NCI-H510A treated with DMSO at 0.1 percent for 48 hours (cell line): ENCODE measurements around the gene MAGI2.

Experiments used
- DNase-seq: peaks from one replicate; lab custom pipeline; 2025; lab: John Stamatoyannopoulos, UW

Gene MAGI2

GRCh38 chr7:78223598-78223997 lies 1229.9 kb downstream of the MAGI2 start:
- no peak for DNase-seq

GRCh38 chr7:78222001-78222751 lies 1231.3 kb downstream of the MAGI2 start:
- no peak for DNase-seq

GRCh38 chr7:78220754-78221153 lies 1232.7 kb downstream of the MAGI2 start:
- DNase-seq = no peak

- DNase-seq = no peak
Measured at GRCh38 chr7:78218876-78219275, 1234.6 kb downstream of the MAGI2 start.

GRCh38 chr7:78218051-78218450 lies 1235.4 kb downstream of the MAGI2 start:
- no peak for DNase-seq

- no peak for DNase-seq
Measured at GRCh38 chr7:78215199-78215598, 1238.3 kb downstream of the MAGI2 start.

- no peak for DNase-seq
Measured at GRCh38 chr7:78213402-78213801, 1240.1 kb downstream of the MAGI2 start.

- no peak for DNase-seq
Measured at GRCh38 chr7:78212476-78213060, 1240.9 kb downstream of the MAGI2 start.

- DNase-seq = no peak
Measured at GRCh38 chr7:78207269-78207668, 1246.2 kb downstream of the MAGI2 start.

- DNase-seq = no peak
Measured at GRCh38 chr7:78206769-78207168, 1246.7 kb downstream of the MAGI2 start.

GRCh38 chr7:78203042-78203720 lies 1250.3 kb downstream of the MAGI2 start:
- DNase-seq = no peak

- no peak for DNase-seq
Measured at GRCh38 chr7:78198756-78199155, 1254.7 kb downstream of the MAGI2 start.

- DNase-seq = no peak
Measured at GRCh38 chr7:78197447-78197846, 1256.0 kb downstream of the MAGI2 start.

- DNase-seq = no peak
Measured at GRCh38 chr7:78195281-78195680, 1258.2 kb downstream of the MAGI2 start.

GRCh38 chr7:78194611-78195010 lies 1258.9 kb downstream of the MAGI2 start:
- no peak for DNase-seq

GRCh38 chr7:78191475-78192079 lies 1261.9 kb downstream of the MAGI2 start:
- no peak for DNase-seq

GRCh38 chr7:78189762-78190161 lies 1263.7 kb downstream of the MAGI2 start:
- no peak for DNase-seq

- DNase-seq = no peak
Measured at GRCh38 chr7:78185149-78185745, 1268.2 kb downstream of the MAGI2 start.

GRCh38 chr7:78184299-78184698 lies 1269.2 kb downstream of the MAGI2 start:
- DNase-seq = no peak

GRCh38 chr7:78179827-78180477 lies 1273.5 kb downstream of the MAGI2 start:
- no peak for DNase-seq

- DNase-seq = no peak
Measured at GRCh38 chr7:78179211-78179610, 1274.3 kb downstream of the MAGI2 start.

- no peak for DNase-seq
Measured at GRCh38 chr7:78178319-78178718, 1275.1 kb downstream of the MAGI2 start.
